Stimulated activated naive CD4-positive, alpha-beta T cell treated with Interleukin-2 at 50 U/mL for 16 hours (primary cell): ENCODE measurements around the gene ATXN7L1.

ENCODE experiments used
- DNase-seq: peaks from one replicate; lab custom pipeline; 2025; lab: John Stamatoyannopoulos, UW

Gene ATXN7L1

DNA sequence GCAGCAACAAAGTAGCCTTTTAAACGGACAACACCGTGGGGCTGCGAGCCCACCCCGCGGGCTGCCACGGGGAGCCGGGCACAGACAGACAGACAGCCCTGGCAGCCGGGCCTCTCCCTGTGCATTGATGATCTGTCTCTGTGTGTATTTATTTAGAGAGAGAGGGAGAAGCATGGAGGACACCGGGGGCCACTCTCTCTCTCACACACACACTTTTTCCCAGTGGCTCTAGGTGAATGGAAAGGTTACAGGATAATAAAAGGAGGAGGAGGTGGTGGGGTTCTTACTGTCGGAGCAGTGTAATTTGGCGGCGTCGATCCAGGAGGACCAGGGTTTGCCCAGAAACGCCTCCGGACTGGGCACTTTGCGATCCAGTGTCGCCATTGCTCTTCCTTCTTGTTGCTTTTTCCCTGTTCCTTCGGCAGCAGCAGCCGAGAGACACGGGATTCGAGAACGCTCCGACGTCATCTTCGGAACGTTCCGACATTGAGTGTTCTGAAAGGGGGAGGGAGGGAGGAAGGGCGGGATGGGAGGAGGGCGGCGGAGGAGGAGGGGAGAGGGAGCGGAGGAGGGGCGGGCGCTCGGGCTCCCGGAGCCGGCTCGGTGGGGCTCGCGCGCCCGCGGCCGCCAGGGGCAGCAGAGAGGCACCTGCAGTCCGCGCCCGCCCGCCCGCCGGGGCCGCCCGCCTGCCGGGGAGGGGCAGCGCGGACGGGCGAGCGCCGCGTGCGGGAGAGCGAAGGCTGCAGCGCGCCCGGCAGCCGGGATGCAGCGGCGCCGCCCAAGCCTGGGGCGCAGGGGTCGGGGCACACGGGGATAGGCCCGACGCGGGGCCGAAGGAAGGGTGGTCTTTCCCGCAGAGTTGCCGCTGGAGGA is at the start of gene ATXN7L1:
Gene ATXN7L1 (minus strand): TSS at position 509 of the 873 bp plus-strand sequence. CDS start 41 bp downstream, at position 468.
- DNase-seq = peak; percentile 86

DNA sequence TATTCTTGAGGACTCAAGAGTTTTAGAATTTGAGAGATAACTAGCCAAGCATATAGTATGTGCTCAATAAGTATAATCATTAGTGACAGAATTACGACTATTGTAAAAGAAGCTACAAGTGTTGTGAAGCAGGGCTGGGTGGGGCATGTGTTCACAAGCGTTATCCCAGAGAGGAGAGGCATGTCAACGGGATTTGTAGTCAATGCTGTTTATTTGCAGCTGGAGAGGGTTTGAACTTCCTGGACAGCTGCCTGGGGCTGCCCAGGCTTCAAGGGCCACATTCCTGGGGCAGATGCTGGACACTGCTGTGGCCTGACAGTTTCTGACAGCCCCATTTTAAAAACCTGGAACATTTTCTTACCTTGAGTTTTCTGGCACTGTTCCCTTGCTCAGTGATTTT is 49.7 kb upstream of the ATXN7L1 start:
- DNase-seq = no peak

DNA sequence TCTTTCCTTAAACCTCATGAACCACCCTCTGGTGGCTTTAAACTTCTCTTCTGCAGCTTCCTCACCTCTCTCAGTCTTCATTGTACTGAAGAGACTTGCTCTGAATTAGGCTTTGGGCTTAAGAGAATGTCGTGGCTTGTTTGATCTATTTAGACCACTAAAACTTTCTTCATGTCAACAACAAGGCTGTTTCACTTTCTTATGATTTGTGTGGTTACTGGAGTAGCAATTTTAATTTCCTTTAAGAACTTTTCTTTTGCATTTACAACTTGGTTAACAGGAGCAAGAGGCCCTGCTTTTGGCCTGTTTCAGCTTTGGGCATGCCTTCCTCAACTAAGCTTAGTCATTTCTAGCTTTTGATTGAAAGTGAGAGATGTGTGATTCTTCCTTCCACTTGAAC is 48.5 kb upstream of the ATXN7L1 start:
- DNase-seq = peak; percentile 15

GRCh38 chr7:105920766-105921165 is 44.4 kb upstream of the ATXN7L1 start:
- DNase-seq = no peak

- DNase-seq = no peak
Measured at GRCh38 chr7:105917659-105918058, 41.3 kb upstream of the ATXN7L1 start.

GRCh38 chr7:105916603-105917002 is 40.2 kb upstream of the ATXN7L1 start:
- no peak for DNase-seq

DNA sequence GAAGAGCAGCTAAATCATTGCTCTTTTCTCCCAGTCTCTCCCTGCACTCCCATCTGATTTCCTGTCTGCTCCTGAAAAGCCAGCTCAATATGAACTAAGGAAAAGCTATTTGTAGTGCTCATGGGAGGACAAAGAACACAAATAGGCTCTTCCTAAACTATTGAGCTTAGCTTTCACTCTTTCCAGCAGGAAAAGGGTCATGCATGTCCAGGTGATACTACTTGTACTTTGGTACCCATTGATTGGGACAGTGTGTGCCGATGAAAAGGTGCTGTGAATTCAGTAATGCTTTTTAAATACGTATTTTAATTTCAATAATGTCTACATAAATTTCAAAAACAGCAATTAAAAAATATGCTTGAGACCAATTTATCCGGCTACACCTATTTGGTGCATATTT is 37.5 kb upstream of the ATXN7L1 start:
- no peak for DNase-seq

GRCh38 chr7:105911961-105912575 is 35.7 kb upstream of the ATXN7L1 start:
- no peak for DNase-seq

- DNase-seq = no peak
Measured at GRCh38 chr7:105910172-105910571, 33.8 kb upstream of the ATXN7L1 start.

DNA sequence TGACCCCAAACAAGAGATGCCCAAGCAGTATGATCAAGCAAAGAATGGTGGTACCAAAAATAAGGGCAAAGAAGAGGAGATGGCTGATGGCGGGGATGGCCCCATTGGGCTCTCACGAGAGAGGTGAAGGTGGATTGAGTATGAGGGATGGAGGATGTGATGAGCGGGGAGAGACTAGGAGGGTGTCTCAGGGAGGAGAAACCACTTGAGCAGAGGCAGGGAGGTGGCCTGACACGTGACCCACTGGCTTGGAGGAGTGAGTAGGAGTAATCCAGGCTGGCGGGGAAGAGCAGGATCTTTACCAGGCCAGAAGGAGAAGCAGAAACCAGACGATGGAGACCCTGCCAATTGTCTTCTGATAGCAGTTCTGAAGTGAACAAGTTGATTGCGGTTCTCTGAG is 33.3 kb upstream of the ATXN7L1 start:
- DNase-seq = no peak

GRCh38 chr7:105907129-105907846 is 30.9 kb upstream of the ATXN7L1 start:
- DNase-seq = no peak

DNA sequence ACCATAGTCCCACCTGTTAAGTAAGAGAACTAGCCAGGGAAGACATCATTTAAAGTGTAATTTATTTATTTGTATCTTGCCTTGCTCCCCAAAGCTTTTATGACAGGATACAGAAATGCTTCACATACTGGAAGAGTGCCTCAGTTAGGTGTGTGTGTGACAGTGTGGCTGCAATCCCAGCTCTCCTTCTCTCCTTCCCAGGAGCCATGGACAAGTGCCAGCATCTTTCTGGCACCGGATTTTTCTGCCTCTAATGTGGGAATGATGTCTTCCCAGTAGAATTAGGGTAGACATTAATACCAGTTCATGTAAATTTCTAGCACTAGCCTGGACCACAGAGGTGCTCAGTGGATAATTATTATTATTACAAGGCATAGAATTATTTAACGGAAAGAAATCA is 30.3 kb upstream of the ATXN7L1 start:
- DNase-seq = no peak

GRCh38 chr7:105905910-105906568 is 29.6 kb upstream of the ATXN7L1 start:
- DNase-seq = no peak

DNA sequence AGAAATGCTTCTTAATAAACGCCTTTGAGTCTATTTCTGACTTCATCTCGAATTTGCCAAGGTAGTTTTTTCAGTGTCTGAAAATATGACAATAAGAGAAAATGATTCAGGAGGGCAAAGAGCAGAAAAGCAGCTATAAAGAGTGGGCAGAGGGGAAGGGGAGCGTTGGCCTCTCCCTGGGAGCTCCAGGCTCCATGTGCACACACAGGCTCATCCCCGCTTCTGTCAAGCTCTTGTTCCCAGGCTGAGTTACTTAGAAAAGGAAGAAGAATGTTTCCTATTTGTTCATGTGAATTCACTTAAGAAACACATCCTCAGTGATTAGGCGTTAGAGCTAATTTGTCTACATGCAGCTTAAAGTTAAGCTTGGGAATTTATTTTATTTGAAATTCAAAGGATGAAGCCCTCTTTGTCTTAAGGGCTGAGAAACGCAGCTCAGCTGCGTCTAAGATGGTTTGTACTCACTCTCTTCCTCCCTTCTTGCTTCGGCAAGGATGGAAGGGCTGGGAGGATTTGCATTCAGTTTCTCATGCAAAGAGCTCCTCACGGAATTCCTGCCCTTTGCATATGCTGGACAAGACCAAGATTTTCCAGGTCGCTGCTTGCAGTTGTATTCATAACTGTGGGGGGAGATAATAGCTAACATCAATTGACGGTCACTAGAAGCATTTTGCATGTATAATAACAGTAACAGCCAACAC is 29.0 kb upstream of the ATXN7L1 start:
- DNase-seq = no peak

DNA sequence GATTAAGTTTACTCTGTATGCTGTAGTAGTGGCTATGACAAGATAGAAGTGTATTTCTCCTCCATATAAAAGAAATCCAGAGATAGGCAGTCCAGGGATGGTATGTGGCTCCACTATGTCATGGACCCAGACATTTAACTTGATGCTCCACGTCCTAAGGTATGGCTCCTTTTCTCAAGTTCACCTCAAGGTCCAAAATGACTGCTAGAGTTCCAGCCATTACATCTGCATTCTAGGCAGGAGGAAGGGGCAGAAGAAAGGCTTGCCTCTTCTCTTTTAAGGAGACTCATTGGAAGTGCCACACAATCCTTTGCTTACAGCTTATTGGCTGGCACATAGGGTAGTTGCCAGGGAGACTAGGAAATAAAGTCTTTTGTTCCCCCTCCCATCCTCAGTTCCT is 27.7 kb upstream of the ATXN7L1 start:
- DNase-seq = no peak

- DNase-seq = no peak
Measured at GRCh38 chr7:105902325-105902911, 26.0 kb upstream of the ATXN7L1 start.

- DNase-seq = no peak
Measured at GRCh38 chr7:105897999-105898398, 21.6 kb upstream of the ATXN7L1 start.

DNA sequence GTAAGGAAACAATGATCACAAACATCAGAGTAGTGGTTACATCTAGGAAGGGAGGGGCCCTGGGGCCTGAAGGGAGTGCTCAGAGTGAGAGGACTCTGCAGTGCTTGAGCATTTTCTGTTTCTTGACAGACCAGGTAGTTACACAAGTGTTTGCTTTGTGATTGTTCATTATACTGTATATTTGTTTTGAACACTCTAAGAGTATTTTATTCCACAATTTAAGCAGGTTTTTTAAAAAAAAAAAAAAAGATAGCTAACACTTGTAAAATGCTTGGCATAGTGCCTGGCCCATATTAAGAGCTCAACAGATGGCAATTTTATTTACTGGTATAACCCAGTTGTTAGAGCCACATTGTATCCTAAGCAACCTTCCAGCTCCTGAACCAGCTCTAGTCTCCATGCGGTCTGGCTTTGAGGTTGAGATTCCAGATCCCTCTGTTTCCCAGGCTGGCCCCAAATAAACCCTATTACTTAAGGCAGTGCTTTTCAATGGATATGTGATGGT is 20.1 kb upstream of the ATXN7L1 start:
- DNase-seq = no peak

- DNase-seq = no peak
Measured at GRCh38 chr7:105894131-105894530, 17.7 kb upstream of the ATXN7L1 start.

DNA sequence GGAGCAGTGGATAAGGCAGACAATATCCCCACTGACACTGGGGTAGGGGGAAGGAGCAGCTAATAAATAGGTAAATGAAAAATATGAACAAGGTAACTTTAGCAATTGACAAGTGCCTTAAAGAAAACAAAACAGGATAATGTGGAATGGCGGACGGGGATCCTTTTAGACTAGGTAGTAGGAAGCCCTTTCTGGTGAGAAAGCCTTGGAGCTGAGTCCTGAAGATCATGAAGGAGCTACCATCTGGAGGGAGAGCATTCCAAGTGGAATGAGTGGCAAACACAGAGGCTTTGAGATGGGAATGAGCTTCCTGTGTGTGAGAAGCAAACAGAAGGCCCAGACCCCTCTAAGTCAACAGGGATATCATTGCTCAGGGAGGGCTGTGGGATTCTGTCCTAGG is 16.0 kb upstream of the ATXN7L1 start:
- no peak for DNase-seq
